GM12878 (cell line): ENCODE data around the gene VSTM2B.

ENCODE experiments used
- CEBPB ChIP-seq, 2 experiments: fragments of 150-350 bp in 1 of 2; IDR thresholded peaks; 2 replicates each; pipeline ENCODE4 v1.6.1; 2012 to 2014; ENCODE audit warnings: low read depth in 2 of 2, low read length in 2 of 2, borderline replicate concordance in 1 of 2, inconsistent platforms in 1 of 2
- CTCF ChIP-seq, 3 experiments: IDR thresholded peaks in 2 of 3; conservative IDR thresholded peaks in 1 of 3; 2 replicates each; pipeline ENCODE4 v1.5.1; 2011; ENCODE audit warnings: low read depth in 3 of 3, low read length in 3 of 3, mild to moderate bottlenecking in 3 of 3, control low read depth in 2 of 3, moderate library complexity in 2 of 3, inconsistent platforms in 1 of 3, mixed read lengths in 1 of 3; ENCODE audit not compliant: control insufficient read depth in 2 of 3, insufficient read depth in 1 of 3; ENCODE audit errors: extremely low read depth in 1 of 3
- E2F8 ChIP-seq: fragments of 450-650 bp; IDR thresholded peaks from 2 replicates; pipeline ENCODE4 v1.6.1; 2018; ENCODE audit warnings: mild to moderate bottlenecking, low read depth, moderate library complexity; ENCODE audit not compliant: partially characterized antibody
- HDAC2 ChIP-seq: fragments of 200-600 bp; sonication (generic); IDR thresholded peaks from 2 replicates; pipeline ENCODE4 v1.6.1; 2017
- MEF2A ChIP-seq: IDR thresholded peaks from 2 replicates; pipeline ENCODE4 v1.6.1; 2011; ENCODE audit warnings: low read depth, mild to moderate bottlenecking, low read length, moderate library complexity; ENCODE audit not compliant: insufficient read depth
- POLR2A ChIP-seq: IDR thresholded peaks from 2 replicates; pipeline ENCODE4 v1.6.1; 2011; ENCODE audit warnings: low read depth, mild to moderate bottlenecking, low read length
- ZZZ3 ChIP-seq: IDR thresholded peaks from 2 replicates; pipeline ENCODE4 v1.6.1; 2011; ENCODE audit warnings: low read depth; ENCODE audit not compliant: control insufficient read depth, insufficient read length
- TF ChIP-seq, protein P1 (sequence below): IDR thresholded peaks from 2 replicates; pipeline ENCODE4 v1.6.1; 2011; ENCODE audit warnings: low read depth, mild to moderate bottlenecking, low read length, moderate library complexity, borderline replicate concordance; ENCODE audit errors: extremely low read depth

DNA sequence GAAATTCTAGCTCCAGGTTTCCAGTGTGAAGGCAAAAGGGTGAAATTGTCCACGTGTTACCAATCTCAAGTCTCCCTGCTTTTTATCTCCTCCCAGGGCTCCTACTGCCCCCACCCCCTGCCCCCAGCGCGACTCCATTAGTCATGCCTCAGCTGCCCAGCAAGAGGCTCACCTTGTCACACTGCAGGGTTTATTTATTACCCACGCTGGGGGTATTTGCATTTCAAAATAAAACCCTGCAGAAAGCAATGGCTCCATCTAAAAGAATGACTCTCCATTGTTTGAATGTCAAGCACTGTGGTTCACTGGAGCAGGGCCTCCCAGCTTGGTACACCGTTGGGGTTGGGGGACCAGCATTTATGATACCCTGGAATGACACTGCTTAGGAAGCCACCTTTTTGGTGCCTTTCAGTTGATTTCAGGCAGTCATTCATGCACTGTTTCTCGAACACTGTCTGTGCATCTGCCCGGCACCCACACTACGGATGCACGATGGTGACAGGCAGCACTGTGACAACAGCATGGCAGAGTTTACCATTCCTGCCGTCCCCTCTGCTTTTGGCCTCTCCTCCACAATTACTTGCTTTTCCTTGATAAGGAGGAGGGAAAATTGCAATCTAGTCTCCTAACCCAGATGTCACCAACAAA is 70.4 kb downstream of the VSTM2B start:
- no peak for TF ChIP-seq CTCF (IDR thresholded peaks at IDR 0.05 in 2 of 3, conservative IDR thresholded peaks at IDR 0.05 in 1 of 3; ENCODE audit: control insufficient read depth in 2 of 3, extremely low read depth in 1 of 3, insufficient read depth in 1 of 3, low read depth in 3 of 3, low read length in 3 of 3)
- TF ChIP-seq ZZZ3: no peak
- TF ChIP-seq E2F8: no peak
- no peak for TF ChIP-seq HDAC2
- TF ChIP-seq, protein P1, sequence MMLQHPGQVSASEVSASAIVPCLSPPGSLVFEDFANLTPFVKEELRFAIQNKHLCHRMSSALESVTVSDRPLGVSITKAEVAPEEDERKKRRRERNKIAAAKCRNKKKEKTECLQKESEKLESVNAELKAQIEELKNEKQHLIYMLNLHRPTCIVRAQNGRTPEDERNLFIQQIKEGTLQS: no peak
- no peak for TF ChIP-seq CEBPB (IDR thresholded peaks at IDR 0.05; ENCODE audit: borderline replicate concordance in 1 of 2, low read depth in 2 of 2, low read length in 2 of 2)
- TF ChIP-seq POLR2A: no peak
- no peak for TF ChIP-seq MEF2A
